Hematopoietic multipotent progenitor cell (in vitro differentiated cells): Measurements from ENCODE around the gene FMN2. TPM values are rescaled to one million over a fixed set of nuclear protein-coding genes. Genes with fewer than 3 reads are reported as not detected.
"Not testable (repeated sequence)": the region's sequence is repeated elsewhere in the genome, so short reads cannot be mapped to it uniquely, and the experiment has no call there.

Experiments used
- DNase-seq, 3 donors: peaks; one replicate each; pipeline ENCODE4 v3.0.0-alpha.2; 2011 to 2015; ENCODE audit warnings: low read depth in 2 of 3, low spot score in 2 of 3
- total RNA-seq: library from RNA; depleted of rRNA; stranded (reverse); fragments of >200 nt; gene quantifications from one replicate; pipeline ENCODE4 v1.2.3, GENCODE V29; 2012

Gene FMN2
- total RNA-seq, 1 donor, result not detected

DNA sequence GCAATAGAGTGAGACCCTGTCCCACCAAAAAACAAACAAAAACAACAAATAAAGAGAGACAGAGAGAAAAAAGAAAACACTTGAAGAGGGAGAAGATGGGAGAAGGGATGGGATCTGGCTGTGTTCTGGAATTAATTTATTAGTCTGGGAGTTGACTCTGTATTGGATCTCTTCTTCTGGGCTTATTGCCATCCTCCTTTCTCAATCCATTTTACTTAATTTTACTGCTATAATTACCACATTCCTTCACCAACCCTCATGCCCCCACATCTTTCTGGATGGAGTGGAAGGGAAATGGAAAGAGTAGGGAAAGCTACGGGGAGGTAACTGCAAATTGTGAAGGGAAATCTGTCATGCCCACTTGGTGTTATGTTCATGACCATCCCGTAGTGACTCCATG is 42.9 kb downstream of the FMN2 start:
- DNase-seq, result no peak

- no peak for DNase-seq
Observed at GRCh38 chr1:240136402-240136801, 44.7 kb downstream of the FMN2 start.

DNA sequence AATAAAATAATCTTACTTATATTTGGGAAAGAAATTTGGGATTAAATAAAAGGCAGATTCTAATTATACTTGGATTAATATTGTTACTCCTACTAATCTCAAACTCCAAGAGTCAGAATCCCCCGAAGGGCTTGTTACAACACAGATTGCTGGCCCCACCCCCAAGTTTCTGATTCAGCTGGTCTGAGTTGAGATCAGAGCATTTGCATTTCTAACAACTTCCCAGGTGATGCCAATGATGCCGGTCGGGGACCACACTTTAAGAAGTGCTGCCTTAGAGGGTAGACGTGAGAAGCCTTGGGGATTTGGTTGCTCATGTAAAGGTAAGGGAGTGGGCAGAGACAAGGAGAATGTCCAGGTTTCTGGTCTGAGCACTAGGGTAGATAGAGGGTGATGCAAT is 47.2 kb downstream of the FMN2 start:
- DNase-seq, result no peak

DNA sequence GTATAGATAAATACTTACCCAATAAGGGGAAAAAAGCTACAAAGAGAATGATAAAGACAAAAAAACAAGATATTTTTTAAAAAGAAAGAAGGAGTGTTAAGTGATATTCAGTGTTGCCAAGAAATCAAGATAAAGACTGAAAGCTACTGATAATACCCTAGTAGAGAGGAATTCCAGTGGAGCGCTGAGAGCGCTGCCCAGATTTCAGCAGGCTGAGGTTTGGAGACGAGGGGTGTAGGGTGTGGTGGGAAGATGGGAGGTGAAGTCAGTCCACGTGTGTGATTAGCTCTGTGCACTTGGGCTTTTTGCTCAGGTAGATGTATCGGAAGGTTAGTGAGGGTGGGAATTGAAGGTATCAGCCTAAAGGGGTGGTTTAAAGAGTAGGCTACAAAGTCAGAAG is 47.8 kb downstream of the FMN2 start:
- DNase-seq, result no peak

GRCh38 chr1:240145120-240145519 is 53.4 kb downstream of the FMN2 start:
- no peak for DNase-seq

- DNase-seq, result no peak
Observed at GRCh38 chr1:240148333-240148732, 56.6 kb downstream of the FMN2 start.

- peak in 2 of 3 donors; percentile 4 to 29 for DNase-seq
Observed at GRCh38 chr1:240149484-240150094, 57.9 kb downstream of the FMN2 start.

- DNase-seq, result peak in 2 of 3 donors; percentile 37 to 79
Observed at GRCh38 chr1:240151136-240151735, 59.6 kb downstream of the FMN2 start.

DNA sequence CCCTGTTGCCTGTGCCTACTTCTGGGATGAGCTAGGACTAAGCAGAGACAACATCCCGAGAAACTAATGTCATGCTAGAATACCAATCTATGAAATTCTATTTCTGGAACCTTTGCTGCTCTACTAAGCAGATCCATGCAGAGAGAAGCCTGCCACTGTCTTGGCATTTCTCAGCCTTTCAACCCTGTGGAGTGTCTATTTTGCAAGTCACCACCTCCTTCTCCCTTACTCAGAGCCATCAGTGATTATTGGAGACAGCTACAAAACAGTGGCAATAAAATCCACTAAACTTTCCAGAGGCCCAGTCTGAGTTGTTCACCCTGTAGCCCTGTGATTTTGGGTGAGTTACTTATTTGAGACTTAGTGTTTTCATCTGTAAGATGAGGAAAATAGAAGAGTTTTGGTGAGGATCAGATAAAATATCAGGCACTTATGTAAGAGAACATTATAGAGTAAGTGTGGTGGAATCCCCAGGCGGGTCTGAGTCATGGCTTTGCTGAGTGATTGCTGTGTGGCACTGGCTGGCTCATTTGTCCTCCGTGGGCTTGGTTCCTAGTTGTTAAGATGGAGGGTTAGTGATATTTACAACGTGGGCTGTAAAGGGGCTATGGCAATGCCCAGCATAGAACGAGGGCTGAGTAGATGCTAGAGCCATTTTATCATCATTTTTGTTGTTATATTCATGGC is 61.1 kb downstream of the FMN2 start:
- DNase-seq, result no peak

- no peak for DNase-seq
Observed at GRCh38 chr1:240155605-240156004, 63.9 kb downstream of the FMN2 start.

GRCh38 chr1:240164742-240165141 is 73.1 kb downstream of the FMN2 start:
- DNase-seq, result no peak

- DNase-seq, result peak in 1 of 3 donors; percentile 16
Observed at GRCh38 chr1:240169188-240169587, 77.5 kb downstream of the FMN2 start.

GRCh38 chr1:240170266-240170665 is 78.6 kb downstream of the FMN2 start:
- no peak for DNase-seq

DNA sequence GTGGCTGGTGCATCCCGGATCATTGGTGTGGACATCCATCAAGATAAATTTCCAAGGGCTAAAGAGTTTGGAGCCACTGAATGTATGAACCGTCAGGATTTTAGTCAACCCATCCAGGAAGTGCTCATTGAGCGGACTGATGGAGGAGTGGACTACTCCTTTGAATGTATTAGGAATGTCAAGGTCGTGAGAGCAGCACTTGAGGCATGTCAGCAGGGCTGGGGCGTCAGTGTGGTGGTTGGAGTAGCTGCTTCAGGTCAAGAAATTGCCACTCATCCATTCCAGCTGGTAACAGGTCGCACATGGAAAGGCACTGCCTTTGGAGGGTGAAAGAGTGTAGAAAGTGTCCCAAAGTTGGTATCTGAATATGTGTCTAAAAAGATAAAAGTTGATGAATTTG is 79.1 kb downstream of the FMN2 start:
- no peak for DNase-seq

GRCh38 chr1:240171907-240172306 is 80.2 kb downstream of the FMN2 start:
- no peak for DNase-seq

- no peak for DNase-seq
Observed at GRCh38 chr1:240173836-240174235, 82.2 kb downstream of the FMN2 start.

DNA sequence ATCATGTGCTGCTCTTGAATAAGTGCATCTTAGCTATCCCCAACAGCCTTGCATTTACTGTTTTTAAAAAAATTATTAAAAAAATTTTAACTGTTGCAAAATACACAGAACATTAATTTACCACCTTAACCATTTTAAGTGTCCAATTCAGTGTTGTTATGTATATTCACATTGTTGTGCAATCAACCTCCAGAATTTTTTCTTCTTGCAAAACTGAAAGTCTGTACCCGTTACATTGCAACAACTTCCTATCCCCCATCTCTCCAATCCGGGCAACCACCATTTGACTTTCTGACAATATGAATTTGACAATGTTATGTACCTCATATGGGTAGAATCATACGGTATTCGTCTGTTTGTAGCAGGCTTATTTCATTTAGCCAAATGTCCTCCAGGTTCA is 83.1 kb downstream of the FMN2 start:
- no peak for DNase-seq

DNA sequence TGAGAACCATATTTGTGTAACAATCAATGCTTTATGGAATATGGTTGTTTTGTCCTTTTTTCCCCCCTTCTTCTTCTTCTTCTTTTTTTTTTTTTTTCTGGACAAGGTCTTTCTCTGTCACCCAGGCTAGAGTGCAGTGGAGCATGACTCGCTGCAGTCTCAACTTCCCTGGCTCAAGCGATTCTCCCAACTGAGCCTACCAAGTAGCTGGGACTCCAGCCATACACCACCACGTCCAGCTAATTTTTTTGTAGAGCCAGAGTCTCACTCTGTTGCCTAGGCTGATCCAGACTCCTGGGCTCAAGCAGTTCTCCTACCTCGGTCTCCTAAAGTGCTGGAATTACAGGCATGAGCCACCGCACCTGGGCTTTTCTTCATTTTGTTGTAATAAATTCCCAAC is 86.7 kb downstream of the FMN2 start:
- no peak for DNase-seq

DNA sequence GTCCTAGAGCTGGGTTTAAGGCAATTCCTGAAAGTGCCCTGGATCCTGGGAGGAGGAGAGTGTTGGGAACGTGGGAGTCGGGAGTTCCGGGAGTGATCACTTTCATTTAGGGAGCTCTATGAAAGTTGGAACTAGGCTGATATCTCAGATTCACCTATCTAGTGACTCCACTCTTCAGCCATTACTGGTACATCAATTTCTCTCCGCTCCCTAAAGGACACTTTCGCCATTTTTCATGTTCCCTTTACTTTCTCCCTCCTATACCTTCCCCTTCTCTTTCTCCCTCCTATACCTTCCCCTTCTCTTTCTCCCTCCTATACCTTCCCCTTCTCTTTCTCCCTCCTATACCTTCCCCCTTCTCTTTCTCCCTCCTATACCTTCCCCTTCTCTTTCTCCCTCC is 93.0 kb downstream of the FMN2 start:
- DNase-seq, result not testable (repeated sequence)

- no peak for DNase-seq
Observed at GRCh38 chr1:240188139-240188538, 96.5 kb downstream of the FMN2 start.

- peak in 2 of 3 donors; percentile 20 to 69 for DNase-seq
Observed at GRCh38 chr1:240189386-240189989, 97.8 kb downstream of the FMN2 start.
